ENCODE measurements around the gene CAMTA1. TPM values are rescaled to one million over a fixed set of nuclear protein-coding genes. Genes with fewer than 3 reads are reported as not detected.
"Not testable (repeated sequence)": the region's sequence is repeated elsewhere in the genome, so short reads cannot be mapped to it uniquely, and the experiment has no call there.

The CAMTA1 gene
- total RNA-seq, 2 donors from 2014 or later: 36.5 to 57.5 TPM

- H3K27ac Mint-ChIP-seq: no peak overlapping the region
- H3K9me3 Mint-ChIP-seq: peaks cover 3% of the 10 kb centered on the region
- no peaks in the 10 kb centered on the region for H3K36me3 Mint-ChIP-seq
- H3K4me3 Mint-ChIP-seq: no peak overlapping the region
- H3K27me3 Mint-ChIP-seq: peaks cover 28 to 37% of the 10 kb centered on the region in 2 donors
- H3K4me1 Mint-ChIP-seq (ENCODE audit: low read depth in 2 of 2): peaks cover 0 to 5% of the 10 kb centered on the region in 2 donors
- no peak for ATAC-seq
- DNase-seq (ENCODE audit: low spot score): no peak
Measured at GRCh38 chr1:7698641-7699040, 913.4 kb downstream of the CAMTA1 start.

DNA sequence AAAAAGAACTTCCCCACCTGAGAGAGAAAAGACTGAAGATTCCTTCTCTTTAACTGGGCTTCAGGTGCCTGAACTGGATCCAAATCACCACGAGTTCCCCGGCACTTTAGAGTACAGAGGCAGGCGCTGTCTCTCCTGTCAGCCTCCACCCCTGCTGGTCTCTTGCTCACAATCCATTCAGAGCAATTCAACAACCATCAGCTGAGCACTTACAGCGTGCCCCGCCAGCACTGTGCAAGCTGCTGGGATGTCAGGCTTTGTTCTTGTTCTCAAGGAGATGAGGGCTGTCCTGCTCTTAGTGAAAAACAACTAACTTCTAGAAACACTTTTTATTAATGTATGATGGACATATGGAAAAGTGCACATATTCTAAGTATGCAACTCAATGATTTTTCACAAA lies 917.1 kb downstream of the CAMTA1 start:
- Mint-ChIP-seq H3K27me3 (peaks cover 35 to 37% of the 10 kb centered on the region in 2 donors), H3K9me3 (no peaks in the 10 kb centered on the region), H3K27ac (no peak overlapping the region), H3K36me3 (no peaks in the 10 kb centered on the region), H3K4me1 (ENCODE audit: low read depth in 2 of 2) (peaks cover 0 to 10% of the 10 kb centered on the region in 2 donors), H3K4me3 (peak overlapping the region; percentile 79)
- no peak for ATAC-seq
- DNase-seq (ENCODE audit: low spot score): no peak

- H3K4me3 Mint-ChIP-seq: peak overlapping the region; percentile 79
- H3K9me3 Mint-ChIP-seq: no peaks in the 10 kb centered on the region
- ATAC-seq (peak in 1 of 2 donors; percentile 31), DNase-seq (ENCODE audit: low spot score) (no peak)
- peaks cover 0 to 10% of the 10 kb centered on the region in 2 donors for H3K4me1 Mint-ChIP-seq (ENCODE audit: low read depth in 2 of 2)
- peaks cover 39 to 41% of the 10 kb centered on the region in 2 donors for H3K27me3 Mint-ChIP-seq
- peak overlapping the region in 1 of 2 donors; percentile 31 for H3K27ac Mint-ChIP-seq
- no peaks in the 10 kb centered on the region for H3K36me3 Mint-ChIP-seq
Measured at GRCh38 chr1:7703321-7704213, 918.3 kb downstream of the CAMTA1 start.

DNA sequence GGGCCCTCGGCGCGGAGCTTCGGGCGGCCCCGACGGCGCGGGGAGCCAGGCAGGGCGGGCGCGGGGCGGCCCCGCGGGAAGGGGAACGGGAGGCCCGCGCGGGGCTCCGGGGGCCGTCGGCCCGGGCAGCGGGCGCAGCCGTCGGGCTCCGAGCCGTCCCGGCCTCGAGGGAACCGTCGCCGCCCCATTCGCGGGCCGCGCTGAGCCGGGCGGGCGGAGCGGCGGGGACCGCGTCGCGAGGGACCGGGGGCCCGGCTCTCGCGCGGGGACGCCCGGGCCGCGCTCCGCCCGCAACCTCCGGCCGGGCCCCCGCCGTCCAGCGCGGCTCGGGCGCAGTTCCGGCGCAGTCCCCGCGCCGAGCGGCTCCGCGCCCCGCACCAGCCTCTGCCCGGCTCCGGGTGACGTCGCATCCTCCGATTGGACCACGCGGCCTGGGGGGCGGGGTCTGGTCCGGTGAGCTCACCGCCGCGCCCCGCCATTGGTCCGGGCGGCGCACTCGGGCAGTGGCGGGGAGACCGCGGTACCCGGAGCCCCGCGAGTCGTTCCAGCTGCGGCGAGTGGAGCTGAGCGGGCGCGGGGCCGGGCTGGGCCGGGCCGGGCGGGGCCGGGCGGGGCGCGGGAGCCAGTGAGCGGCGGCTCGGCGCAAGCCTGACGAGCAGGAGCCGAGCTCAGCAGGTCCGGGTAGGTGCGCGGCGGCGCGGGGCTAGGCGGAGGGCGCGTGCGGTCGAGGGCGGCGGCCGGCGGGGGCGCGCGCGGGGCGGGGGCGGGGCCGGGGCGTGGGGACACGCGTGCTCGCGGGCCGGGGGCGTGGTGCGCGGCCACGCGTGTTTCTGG lies 919.2 kb downstream of the CAMTA1 start:
- peak overlapping the region; percentile 79 for H3K4me3 Mint-ChIP-seq
- DNase-seq (ENCODE audit: low spot score) (peak; percentile 97), ATAC-seq (peak; percentile 98 to 99)
- H3K27ac Mint-ChIP-seq: no peak overlapping the region
- peaks cover 0 to 5% of the 10 kb centered on the region in 2 donors for H3K4me1 Mint-ChIP-seq (ENCODE audit: low read depth in 2 of 2)
- H3K9me3 Mint-ChIP-seq: no peaks in the 10 kb centered on the region
- H3K27me3 Mint-ChIP-seq: peaks cover 37 to 46% of the 10 kb centered on the region in 2 donors
- H3K36me3 Mint-ChIP-seq: no peaks in the 10 kb centered on the region

- peak; percentile 48 for DNase-seq (ENCODE audit: low spot score)
- Mint-ChIP-seq H3K27me3 (peaks cover 40 to 46% of the 10 kb centered on the region in 2 donors), H3K27ac (no peak overlapping the region), H3K9me3 (no peaks in the 10 kb centered on the region), H3K4me1 (ENCODE audit: low read depth in 2 of 2) (peaks cover 0 to 5% of the 10 kb centered on the region in 2 donors), H3K4me3 (peak overlapping the region; percentile 79), H3K36me3 (no peaks in the 10 kb centered on the region)
- no peak for ATAC-seq
Measured at GRCh38 chr1:7705048-7705907, 920.0 kb downstream of the CAMTA1 start.

- Mint-ChIP-seq H3K4me1 (ENCODE audit: low read depth in 2 of 2) (peaks cover 0 to 5% of the 10 kb centered on the region in 2 donors), H3K27ac (no peak overlapping the region), H3K9me3 (no peaks in the 10 kb centered on the region), H3K36me3 (no peaks in the 10 kb centered on the region), H3K27me3 (peaks cover 37 to 46% of the 10 kb centered on the region in 2 donors), H3K4me3 (peak overlapping the region; percentile 79)
- ATAC-seq (no peak), DNase-seq (ENCODE audit: low spot score) (no peak)
Measured at GRCh38 chr1:7705908-7706216, 920.6 kb downstream of the CAMTA1 start.

DNA sequence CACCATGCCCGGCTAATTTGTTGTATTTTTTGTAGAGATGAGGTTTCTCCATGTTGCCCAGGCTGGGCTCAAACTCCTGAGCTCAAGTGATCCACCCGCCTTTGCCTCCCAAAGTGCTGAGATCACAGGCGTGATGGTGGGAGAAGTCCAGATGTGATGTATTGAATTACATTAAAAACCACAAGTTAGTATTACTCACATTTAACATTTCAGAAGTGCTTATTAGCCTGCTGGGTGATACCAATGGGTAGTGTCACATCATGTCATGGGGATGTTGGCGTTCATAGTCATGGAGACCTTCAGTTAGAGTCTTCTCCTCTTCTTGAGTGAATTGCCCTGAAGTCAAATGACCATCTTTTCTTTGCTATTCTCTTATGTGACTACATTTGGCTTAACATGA lies 922.3 kb downstream of the CAMTA1 start:
- Mint-ChIP-seq H3K4me1 (ENCODE audit: low read depth in 2 of 2) (peaks cover 0 to 5% of the 10 kb centered on the region in 2 donors), H3K4me3 (no peak overlapping the region), H3K27me3 (peaks cover 34 to 45% of the 10 kb centered on the region in 2 donors), H3K27ac (no peak overlapping the region), H3K9me3 (no peaks in the 10 kb centered on the region), H3K36me3 (no peaks in the 10 kb centered on the region)
- DNase-seq (ENCODE audit: low spot score): no peak
- ATAC-seq: no peak

DNA sequence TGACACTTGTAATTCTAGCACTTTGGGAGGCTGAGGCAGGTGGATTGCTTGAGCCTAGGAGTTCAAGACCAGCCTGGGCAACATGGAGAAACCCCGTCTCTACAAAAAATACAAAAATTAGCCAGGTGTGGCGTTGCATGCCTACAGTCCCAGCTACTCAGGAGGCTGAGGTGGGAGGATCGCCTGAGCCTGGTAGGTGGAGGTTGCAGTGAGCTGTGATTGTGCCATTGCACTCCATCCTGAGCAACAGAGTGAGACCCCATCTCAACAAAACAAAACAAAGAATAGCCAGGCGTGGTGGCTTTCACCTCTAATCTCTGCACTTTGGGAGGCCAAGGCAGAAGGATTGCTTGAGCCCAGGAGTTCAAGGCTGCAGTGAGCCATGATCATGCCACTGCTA lies 922.8 kb downstream of the CAMTA1 start:
- ATAC-seq: not testable (repeated sequence)

GRCh38 chr1:7710859-7711258 lies 925.6 kb downstream of the CAMTA1 start:
- DNase-seq (ENCODE audit: low spot score): no peak
- Mint-ChIP-seq H3K4me1 (ENCODE audit: low read depth in 2 of 2) (peaks cover 0 to under 1% of the 10 kb centered on the region in 2 donors), H3K27ac (no peak overlapping the region), H3K9me3 (no peaks in the 10 kb centered on the region), H3K36me3 (no peaks in the 10 kb centered on the region), H3K27me3 (peaks cover 29 to 35% of the 10 kb centered on the region in 2 donors), H3K4me3 (no peak overlapping the region)
- ATAC-seq: no peak

More for the DNA sequence above, 922.8 kb downstream of the CAMTA1 start:
- H3K27ac Mint-ChIP-seq; H3K9me3 Mint-ChIP-seq; H3K36me3 Mint-ChIP-seq; H3K4me1 Mint-ChIP-seq (ENCODE audit: low read depth in 2 of 2); DNase-seq (ENCODE audit: low spot score); H3K4me3 Mint-ChIP-seq: not testable (repeated sequence)
- H3K27me3 Mint-ChIP-seq: peaks cover 34 to 45% of the 10 kb centered on the region in 2 donors

GRCh38 chr1:7712731-7713323 lies 927.6 kb downstream of the CAMTA1 start:
- no peaks in the 10 kb centered on the region for H3K4me1 Mint-ChIP-seq (ENCODE audit: low read depth in 2 of 2)
- DNase-seq (ENCODE audit: low spot score) (peak; percentile 29), ATAC-seq (no peak)
- peaks cover 22 to 26% of the 10 kb centered on the region in 2 donors for H3K27me3 Mint-ChIP-seq
- no peaks in the 10 kb centered on the region for H3K9me3 Mint-ChIP-seq
- no peak overlapping the region for H3K4me3 Mint-ChIP-seq
- no peaks in the 10 kb centered on the region for H3K36me3 Mint-ChIP-seq
- no peak overlapping the region for H3K27ac Mint-ChIP-seq

- no peaks in the 10 kb centered on the region for H3K9me3 Mint-ChIP-seq
- no peak for DNase-seq (ENCODE audit: low spot score)
- H3K36me3 Mint-ChIP-seq: no peaks in the 10 kb centered on the region
- no peak overlapping the region for H3K27ac Mint-ChIP-seq
- ATAC-seq: no peak
- H3K27me3 Mint-ChIP-seq: peaks cover 22 to 35% of the 10 kb centered on the region in 2 donors
- H3K4me3 Mint-ChIP-seq: no peak overlapping the region
- no peaks in the 10 kb centered on the region for H3K4me1 Mint-ChIP-seq (ENCODE audit: low read depth in 2 of 2)
Measured at GRCh38 chr1:7716506-7716905, 931.3 kb downstream of the CAMTA1 start.

GRCh38 chr1:7717748-7718368 lies 932.6 kb downstream of the CAMTA1 start:
- ATAC-seq (no peak), DNase-seq (ENCODE audit: low spot score) (no peak)
- Mint-ChIP-seq H3K4me3 (no peak overlapping the region), H3K4me1 (ENCODE audit: low read depth in 2 of 2) (no peaks in the 10 kb centered on the region), H3K36me3 (no peaks in the 10 kb centered on the region), H3K27me3 (peaks cover 18 to 28% of the 10 kb centered on the region in 2 donors), H3K27ac (no peak overlapping the region), H3K9me3 (no peaks in the 10 kb centered on the region)

Measured in natural killer cell treated with Interleukin-12 subunit alpha and Interleukin-12 subunit beta and Interleukin-15 and Interleukin-18, amount 100 ng/mL, for 72 hours (primary cell).